GM19395 (cell line): Measurements from ENCODE around the gene MBD6.

Source experiments
- ATAC-seq: cut with Tn5 transposase; IDR thresholded peaks from one replicate; pipeline ENCODE4 v1.9.1; 2021; ENCODE audit warnings: mild to moderate bottlenecking, moderate library complexity; ENCODE audit not compliant: unreplicated experiment

Gene MBD6

DNA sequence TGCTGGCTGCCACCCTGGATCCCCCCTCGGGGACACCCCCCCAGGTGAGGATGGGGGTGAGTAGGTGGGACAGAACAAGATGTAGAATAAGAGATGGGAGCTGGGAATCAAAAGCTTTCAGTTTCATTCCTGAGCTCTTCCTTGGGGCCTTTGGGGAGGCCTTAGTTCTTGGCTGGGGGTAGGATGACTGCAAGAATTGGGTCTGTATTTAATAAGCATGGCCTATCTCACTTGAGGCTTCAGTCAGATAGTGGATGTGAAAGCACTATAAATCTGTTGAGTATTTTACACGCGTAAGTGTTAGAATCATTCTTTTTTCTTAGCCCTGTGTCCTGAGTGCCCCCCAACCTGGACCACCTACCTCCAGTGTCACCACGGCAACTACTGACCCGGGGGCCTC, 4.6 kb downstream of the MBD6 start:
- no peak for ATAC-seq

DNA sequence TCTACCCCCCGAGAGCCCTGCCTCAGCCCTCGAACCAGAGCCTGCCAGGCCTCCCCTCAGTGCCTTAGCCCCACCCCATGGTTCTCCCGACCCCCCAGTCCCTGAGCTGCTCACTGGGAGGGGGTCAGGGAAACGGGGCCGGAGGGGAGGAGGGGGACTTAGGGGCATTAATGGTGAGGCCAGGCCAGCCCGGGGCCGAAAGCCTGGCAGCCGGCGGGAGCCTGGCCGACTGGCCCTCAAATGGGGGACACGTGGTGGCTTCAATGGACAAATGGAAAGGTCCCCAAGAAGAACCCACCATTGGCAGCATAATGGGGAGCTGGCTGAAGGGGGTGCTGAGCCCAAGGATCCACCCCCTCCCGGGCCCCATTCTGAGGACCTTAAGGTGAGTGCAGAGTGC, 5.6 kb downstream of the MBD6 start:
- ATAC-seq, result no peak

DNA sequence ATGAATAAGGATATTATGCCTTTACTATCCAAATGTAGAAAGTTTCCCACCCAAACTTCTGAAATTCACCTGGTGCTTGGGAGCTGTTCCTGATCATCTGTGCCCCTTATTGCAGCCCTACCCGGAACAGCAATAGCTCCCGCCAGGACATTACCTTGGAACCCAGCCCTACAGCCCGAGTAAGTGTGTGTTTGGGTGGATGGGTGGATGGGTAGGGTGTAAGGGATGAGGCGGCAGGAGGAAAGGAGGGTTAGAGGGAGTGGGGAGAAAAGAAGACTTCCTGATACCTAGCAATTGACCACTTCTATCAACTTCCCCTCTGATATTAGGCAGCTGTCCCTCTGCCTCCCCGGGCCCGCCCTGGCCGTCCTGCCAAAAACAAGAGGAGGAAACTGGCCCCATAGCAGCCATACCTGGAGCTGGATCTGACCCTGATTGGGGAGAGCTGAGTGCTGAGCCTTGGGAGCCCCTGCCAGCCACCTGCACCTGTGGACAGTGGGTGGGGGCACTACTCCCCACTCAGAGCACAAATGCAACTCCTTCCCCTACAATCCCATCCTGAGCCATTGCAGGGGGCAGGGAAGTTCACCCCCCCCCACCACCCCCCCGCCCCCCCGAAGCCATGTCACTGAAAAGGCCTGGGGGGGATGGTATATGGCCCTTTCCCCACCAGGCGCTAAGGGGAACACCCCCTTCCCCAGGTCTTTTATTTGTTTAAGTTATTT, 6.4 kb downstream of the MBD6 start:
- ATAC-seq, result no peak

DNA sequence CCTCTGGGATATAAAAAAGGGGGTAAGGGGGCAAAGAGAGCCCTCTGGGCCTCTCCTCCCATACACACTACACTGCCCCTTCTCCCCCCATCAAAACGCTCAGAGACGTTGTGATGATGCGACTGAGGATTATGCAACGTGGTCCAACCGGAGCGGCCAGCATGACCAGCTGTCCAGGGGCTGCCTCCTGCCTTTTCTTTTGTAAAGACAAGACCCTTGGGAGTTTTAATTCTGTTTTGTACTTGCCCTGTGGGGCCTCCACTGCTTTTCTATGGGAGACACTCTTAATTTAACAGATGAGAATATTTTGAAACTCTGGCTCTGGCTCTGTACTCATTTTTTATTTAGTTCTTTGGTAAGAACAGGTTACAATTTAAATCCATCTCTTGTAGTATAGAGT, 7.2 kb downstream of the MBD6 start:
- ATAC-seq, result no peak

DNA sequence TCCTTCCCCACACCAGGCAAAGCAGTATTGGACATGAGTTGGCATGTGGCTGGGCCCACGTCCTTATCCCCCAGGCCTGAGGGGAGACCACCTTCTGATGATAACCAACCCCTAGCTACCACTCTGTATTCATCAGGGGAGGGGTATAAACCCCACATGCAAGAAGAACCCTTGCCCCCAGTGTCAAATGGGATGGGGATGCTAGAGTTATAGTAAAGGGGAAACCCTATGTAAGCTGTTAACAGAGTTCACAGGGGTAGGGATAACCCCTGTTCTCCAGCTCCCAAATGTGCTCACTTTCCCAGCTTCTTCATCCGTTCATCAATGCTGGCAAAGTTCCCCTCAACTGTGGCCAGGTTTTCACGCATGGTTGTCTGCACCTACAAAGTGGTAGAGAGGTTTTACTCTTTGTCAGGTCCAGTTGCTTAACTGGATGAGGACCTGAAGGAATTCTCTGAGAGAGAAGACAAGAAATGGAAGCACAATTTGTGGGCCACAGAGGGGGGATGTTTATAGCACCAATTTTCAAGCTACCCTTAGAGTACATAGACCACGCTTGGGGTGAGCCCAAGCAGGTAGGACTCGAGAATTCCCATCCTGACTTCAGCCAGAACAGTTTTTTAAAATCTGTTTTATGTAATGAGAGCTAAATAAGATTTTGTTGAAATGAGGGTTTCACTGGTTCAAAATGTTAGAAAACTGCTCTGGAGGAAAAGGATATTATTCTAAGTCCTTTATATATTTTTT, 7.9 kb downstream of the MBD6 start:
- ATAC-seq, result no peak

DNA sequence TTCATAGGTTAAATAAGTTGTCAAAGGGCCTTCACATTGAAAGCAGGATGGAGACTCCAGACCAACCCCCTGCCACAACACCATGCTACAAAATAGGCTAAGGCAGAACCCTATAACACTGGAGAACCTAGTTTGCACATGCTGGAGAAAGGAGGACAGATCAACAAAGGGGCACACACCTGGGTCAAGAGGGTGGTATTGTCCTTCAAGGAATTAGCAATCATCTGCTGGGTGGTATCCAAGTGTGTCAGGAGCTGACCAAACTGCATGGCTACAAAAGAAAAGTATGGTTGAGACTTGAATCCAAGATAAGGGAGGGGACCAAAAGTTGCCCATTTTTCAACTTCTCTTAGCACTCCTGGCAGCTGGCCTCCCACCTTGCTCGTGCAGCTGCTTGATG, 9.2 kb downstream of the MBD6 start:
- ATAC-seq, result no peak

DNA sequence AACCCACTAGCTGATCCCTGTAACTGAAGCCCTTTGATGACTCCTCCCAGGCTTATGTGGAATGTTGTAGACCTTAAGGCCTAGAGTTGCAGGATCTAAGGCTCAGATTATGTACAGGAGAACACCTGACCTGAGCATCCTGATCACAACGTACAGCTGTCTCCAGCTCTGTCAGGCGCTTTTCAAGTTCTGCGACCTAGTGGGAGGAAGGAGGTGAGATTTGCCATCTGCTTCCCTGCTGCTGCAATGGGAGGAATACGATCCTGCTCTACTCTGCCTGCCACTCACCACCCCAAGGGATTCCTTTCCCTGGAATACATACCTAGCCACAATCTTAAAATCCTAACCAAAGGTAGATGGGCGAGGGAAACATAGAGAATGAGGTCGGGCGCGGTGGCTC, 10.5 kb downstream of the MBD6 start:
- ATAC-seq, result no peak

DNA sequence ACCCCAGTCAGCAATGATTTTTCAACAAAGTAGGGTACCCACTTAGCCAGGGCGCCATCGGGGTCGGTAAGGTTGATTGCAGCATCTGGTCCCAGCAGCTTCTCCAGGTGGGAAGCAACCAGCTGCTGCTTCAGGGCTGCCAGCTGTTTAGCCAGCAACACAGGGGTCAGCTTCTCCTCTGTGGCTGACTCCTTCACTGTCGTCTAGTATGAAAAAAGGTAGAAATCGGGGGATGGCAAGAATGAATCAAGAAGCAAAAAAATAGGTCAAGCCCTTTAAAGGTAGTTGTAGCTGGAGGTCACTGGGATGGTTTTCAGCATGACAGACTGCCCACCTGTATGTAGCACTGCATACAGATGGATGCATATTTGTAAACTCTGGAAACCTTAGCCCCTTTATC, 11.6 kb downstream of the MBD6 start:
- no peak for ATAC-seq

DNA sequence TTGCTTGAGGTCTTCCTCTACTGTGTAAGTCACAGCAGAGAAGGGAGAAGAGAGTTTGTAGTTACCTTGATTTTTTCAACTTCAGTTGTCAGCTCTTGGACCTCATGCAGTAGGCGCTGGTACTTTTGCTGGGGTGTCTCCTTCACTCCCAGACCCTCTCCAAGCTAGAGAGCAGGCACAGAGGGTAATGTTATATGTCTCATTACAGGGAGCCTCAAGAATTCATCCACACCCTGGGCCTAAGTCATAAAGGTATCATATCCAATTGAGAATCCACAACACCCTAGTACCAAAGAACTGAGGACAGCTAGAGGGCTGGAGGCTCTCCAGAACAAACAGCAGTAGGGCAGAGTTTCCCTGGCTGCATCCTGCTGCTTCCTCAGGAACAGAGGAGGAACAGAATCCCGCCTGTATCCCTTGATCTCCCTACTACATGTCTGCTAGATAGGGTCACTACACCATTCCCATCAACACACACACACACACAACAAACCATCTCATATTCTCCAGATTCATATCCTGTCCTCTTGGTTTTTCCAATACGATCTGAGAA, 12.4 kb downstream of the MBD6 start:
- no peak for ATAC-seq

DNA sequence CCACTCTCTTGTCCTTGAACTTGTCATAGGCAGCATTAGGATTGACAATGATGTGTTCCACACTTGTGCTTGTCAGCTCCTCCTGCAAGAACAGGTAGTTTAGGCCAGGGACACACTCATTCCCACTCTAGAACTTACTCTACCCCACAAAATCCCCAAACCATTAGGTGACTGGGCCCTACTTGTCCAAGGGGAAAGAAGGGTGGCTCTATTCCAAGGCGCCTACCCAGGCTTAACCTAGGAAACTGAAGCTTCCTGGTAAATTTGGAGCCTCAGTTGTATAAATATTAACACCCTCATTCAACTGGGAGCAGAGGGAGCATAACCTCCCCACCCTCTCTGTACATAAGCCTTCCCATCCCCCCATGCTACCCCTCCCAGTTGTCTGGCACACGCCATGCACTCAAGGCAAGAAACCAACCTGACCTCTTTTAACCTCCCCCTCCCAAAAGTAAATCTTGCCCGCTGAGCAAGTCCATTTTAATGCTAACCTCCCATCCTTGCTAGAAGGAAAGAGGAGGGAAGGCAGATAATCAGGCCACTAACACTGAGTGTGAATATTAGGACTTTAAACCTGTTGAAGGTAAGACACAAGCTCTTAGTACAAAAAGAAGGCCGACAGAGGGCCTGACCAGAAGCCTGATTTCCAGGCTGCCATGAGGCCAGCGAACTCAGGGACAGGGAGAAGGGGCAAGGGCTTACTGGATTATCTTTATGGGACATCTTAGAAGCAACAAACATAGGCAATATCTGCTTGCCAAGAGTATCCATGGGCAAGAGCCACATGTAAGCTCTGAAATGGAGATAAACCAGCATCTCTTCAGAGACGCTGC, 13.4 kb downstream of the MBD6 start:
- no peak for ATAC-seq

DNA sequence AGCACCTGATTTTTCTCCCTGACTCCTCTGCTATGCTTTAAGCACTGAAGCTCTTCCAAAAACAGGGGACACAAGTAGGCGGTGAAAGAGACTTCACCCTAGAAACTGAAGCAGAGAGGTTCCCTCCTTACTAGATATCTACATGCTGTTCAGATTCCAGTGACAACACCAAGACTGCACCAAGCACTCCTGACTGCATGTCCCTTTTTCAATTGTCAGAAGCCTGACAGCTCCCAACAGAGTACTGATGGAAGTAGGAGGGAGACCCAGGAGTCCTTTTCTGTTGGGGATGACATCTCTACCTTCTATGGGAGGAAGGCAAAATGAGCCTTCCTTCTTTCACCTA, 13.9 kb downstream of the MBD6 start:
- ATAC-seq, result no peak

DNA sequence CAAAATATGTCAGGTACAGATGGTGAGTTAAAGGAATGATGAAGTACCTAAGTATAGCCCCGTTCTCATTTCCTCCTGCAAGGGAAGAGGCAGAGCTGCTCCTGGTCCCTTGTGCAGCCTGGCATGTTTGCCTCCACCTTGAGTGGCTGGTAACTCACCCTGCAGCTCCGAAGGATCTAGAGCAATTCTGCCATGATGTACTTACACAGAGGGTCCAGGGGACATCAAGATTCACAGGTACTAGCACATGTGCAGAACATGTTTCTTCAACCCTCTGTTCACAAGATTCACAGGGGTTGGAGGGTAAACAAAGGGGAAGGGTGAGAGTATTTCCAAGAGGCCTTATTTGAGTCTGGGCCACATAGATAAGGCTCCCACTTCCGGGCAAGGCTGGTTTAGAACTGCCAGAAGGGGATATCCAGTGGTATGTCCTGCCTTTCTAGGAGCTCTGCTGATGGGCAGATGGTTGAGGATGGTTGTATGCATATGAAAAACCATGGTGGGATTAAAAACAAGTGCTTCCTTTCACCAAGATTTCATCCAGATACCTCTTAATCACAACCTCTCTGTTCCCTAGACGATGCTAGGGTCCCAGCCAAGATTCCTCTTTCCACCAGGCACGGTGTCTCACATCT, 16.6 kb downstream of the MBD6 start:
- no peak for ATAC-seq

DNA sequence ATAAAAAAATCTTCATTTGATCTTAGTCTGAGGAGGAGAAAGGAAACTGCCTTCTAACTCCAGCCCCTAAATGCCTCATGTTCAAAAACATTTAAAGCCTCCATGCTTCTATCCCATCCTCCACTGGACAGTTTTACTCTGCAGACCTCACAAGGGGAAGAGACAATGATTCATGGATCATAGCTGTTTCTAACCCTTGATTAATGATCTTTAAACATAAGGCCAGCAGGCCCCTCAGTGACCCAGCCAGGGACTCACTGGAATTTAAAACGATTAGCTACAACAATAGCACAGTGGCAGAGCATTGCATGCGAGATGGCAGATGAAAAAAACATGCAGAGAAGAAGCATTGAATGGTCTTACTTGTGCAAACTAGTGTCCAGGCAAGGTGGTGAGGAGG, 18.4 kb downstream of the MBD6 start:
- no peak for ATAC-seq

DNA sequence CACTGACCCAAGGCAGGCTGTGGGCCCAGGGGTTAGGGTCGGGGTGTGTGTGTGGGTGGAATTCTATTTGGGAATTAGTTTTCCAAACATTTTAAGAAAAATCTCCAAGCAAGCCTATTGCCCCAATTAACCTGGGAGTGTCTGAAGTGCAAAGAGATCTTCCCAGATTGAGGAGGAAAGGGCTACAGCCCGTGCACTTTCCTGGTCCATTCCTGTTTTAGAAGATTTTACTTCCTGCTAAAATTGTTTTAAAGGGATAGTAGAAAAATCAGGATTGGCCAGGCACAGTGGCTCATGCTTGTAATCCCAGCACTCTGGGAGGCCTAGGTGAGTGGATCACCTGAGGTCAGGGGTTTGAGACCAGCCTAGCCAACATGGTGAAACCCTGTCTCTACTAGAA, 19.1 kb downstream of the MBD6 start:
- ATAC-seq, result no peak

DNA sequence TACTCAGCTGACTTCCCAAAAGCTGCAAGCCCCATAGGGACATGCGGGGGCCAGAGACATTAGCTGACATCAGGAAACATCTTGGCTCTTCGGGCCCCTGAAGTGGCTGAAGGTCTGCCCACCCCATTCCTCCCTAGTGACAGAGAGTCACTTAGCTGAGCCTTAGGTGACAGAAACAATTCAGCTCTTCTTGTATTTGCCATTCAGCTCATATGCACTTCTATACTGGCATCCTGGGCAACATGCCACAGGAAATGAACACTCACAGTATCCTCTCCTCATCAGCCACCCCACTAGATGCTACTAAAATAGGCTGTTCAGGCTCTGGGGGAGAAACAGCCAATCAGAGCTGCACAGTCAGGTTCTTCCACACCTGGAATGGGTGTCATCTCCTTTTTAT, 21.0 kb downstream of the MBD6 start:
- no peak for ATAC-seq

DNA sequence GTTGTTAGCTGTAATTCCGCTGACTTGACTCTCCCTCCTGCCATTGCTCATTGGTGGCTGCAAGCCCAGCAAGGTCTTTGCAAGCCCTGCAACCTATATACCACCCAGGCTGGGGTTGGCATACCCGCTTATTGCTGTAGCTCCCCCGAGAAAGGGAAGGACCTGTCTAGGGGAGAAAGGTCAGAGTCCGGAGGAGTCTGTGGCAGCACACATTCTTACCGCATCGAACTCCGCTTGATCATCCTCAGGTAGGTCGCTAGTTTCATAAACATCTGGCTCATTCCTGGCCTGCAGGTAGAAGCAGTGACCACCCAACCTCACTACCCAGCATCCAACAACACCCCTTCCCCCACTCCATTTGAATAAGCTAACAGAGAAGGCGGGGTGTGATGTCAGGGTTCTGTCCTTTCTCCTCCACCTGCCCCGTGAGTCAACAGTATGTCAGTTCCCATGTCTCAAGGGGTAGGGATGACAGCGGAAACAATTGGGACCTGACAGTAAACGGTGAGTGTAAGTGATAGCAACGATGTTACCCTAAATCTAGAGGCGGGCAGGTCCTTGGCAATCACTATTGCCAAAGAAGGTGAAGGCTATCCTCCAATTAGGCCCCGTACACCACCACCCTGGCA, 23.3 kb downstream of the MBD6 start:
- ATAC-seq, result no peak

DNA sequence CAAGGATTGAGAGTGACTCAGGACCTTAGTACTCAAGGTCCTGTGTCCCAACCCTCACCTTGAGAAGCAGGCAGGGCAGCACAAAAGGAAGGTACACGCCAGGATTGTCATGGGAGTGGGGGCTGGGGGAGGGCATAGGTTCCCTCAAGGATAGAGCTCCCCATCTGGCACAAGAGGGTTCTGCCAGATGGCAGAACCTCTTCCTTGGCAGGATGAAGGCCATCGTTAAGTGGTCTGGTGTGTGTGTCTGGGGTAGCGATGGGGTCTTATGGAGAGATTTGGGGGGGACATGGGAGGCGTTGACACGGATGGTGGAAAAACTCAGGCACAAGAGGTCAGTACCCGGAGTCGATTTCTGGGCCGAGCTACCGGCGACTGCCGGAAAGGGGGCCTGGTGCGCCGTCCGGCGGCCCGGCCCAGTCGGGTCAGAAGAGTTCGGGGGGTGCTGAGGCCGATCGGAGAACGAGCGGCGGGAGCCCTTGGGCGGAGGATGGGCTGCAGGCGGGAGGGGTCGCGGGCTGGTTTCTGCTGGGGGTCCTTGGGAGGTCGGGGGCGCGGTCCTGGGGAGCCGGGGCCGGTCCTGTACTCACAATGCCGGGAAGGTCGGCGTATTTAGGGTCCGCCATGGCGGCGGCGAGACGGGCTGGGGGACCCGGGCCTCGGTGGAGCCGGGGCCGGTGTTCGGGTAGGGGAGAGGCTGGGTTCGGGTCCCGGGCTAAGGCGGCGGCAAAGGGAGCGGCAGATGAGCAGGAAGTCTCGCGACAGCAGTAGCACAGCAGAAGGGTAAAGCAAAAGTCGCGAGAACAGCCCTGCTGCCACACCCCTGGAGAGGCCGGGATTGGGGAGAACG, 24.0 kb downstream of the MBD6 start, which contains the start of gene DCTN2:
TSS of gene DCTN2 (minus strand) at position 755 of the 850 bp plus-strand sequence. CDS start at position 626, 129 bp downstream.
- ATAC-seq, result peak; percentile 98

DNA sequence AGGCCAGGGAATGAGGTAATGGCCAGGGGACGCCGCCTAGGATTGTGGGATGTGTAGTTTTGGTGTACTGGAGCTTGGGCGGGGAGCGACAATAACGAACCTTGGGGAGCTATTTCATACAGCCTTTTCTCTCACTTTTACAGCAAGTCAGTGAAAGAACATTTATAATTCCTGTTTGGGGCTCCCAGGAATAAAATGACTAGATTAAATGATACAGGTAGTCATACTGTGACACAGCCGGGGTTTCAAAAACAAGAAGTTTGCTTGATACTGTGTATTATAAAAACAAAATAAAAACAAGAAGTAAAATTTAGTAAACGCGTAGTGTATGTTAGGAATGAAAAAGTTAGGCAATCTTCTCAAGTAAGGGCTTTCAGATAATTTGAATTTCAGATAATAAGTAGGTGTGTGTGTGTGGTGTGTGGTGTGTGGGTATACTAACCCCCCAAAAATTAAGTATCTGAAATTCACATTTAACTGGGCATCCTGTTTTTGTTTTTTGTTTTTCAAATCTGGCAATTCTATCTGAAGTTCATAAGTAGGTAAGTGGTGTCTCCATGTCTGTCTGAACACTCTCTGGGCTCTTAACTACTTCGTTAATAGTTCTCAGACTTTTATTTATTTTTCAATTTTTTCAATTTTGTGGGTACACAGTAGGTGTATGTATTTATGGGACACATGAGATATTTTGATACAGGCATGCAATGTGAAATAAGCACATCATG, 24.8 kb downstream of the MBD6 start:
- ATAC-seq, result no peak

DNA sequence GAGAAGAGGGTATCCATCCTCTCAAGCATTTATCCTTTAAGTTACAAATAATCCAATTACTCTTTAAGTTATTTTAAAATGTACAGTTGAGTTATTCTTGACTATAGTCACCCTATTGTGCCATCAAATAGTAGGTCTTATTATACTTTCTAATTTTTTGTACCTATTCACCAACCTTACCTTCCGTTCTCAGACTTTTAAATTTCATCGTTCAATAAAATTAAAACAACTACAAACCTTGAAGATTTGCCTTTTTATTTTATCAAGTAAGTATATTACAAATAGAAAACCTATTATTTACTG, 25.3 kb downstream of the MBD6 start:
- ATAC-seq, result no peak
